ENCODE results near the gene DLK1. TPM values are rescaled to one million over a fixed set of nuclear protein-coding genes. Genes with fewer than 3 reads are reported as not detected.

The DLK1 gene
- total RNA-seq, 1 donor from 2014 or later, result not detected

DNA sequence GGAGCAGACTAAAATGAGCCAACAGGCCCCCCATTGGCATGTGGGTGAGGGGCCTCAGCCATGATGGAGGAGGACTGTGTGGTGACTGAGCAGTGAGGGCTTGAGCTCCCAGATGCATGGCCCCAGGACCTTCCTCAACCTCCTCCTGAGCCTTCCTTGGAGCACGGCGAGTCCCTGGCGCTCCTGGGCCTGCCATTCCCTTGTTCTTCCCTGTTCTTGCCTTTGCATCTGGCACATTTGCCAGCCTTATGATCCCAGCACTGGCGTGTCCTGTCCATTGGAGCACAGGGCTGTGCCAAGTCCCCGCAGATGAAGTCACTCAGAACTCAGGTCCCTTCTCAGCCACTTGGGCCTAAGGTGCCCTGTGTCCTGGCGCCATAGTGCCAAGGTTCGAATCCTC lies 58.9 kb downstream of the DLK1 start:
- H3K9me3 Mint-ChIP-seq, result no peaks in the 10 kb centered on the region
- no peaks in the 10 kb centered on the region for H3K4me1 Mint-ChIP-seq (ENCODE audit: low read depth)
- no peak overlapping the region for H3K4me3 Mint-ChIP-seq

DNA sequence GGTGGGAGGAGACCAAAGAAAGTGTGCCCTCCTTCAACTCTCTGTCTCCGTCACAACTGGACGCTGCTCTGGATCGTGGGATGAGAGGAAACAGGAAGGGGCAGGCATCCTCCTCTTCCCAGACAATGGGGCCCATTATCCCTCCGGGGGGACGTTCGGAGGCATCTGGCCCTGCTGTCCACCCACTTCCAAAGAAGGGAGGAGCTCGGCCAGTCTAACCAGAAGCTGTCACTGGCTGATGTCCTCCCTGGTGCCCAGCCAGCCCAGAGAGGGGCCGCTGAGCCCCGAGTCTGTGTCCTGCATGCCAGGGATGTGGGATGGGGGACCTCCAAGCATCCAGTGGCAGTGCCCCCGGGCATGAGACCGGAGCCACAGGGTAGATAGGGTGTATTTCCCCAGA lies 59.4 kb downstream of the DLK1 start:
- no peak overlapping the region for H3K4me3 Mint-ChIP-seq

More for the DNA sequence above, 58.9 kb downstream of the DLK1 start:
- H3K27me3 Mint-ChIP-seq (ENCODE audit: insufficient read depth), result no peaks in the 10 kb centered on the region
- no peak for DNase-seq (ENCODE audit: low spot score)
- no peak overlapping the region for H3K27ac Mint-ChIP-seq
- no peaks in the 10 kb centered on the region for H3K36me3 Mint-ChIP-seq (ENCODE audit: low read depth)
- intact Hi-C loops (cut with micrococcal nuclease), result no loop called here

DNA sequence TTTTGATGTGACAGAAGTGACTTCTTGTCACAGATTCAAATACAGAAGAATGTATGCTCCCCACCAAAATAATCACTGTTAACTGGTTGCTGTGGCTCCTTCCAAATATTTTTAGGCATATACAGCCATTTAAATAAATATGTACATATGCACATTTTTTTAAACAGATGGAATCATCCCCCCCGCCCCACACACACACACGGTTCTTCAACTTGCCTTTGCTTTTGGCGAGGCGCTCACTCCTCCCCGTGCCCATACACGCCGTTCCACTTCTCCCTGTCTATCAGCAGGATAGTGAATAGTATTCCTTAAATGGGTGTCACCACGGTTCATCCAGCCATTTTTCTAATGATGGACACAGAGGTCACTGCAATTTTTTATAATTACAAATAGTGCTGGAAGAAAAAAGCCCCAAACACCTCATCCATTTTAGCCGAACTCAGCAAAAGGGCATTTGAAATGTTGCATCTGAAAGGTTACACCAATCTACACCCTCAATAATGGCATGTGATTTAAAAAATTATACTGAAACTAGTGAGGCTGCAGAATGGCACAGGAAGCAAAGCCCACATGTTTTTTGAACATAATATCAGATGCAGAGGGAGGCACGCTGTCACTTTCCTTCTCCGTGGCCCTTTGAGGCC lies 60.0 kb downstream of the DLK1 start:
- no peaks in the 10 kb centered on the region for H3K9me3 Mint-ChIP-seq
- no peaks in the 10 kb centered on the region for H3K36me3 Mint-ChIP-seq (ENCODE audit: low read depth)
- H3K4me3 Mint-ChIP-seq, result no peak overlapping the region
- intact Hi-C loops (cut with micrococcal nuclease), result no loop called here
- H3K4me1 Mint-ChIP-seq (ENCODE audit: low read depth), result no peaks in the 10 kb centered on the region
- no peak for DNase-seq (ENCODE audit: low spot score)
- H3K27ac Mint-ChIP-seq, result no peak overlapping the region
- no peaks in the 10 kb centered on the region for H3K27me3 Mint-ChIP-seq (ENCODE audit: insufficient read depth)

More for the DNA sequence above, 59.4 kb downstream of the DLK1 start:
- Mint-ChIP-seq H3K27ac (no peak overlapping the region), H3K4me1 (ENCODE audit: low read depth) (no peaks in the 10 kb centered on the region), H3K36me3 (ENCODE audit: low read depth) (no peaks in the 10 kb centered on the region), H3K27me3 (ENCODE audit: insufficient read depth) (no peaks in the 10 kb centered on the region), H3K9me3 (no peaks in the 10 kb centered on the region)
- intact Hi-C loops (cut with micrococcal nuclease), result no loop called here
- no peak for DNase-seq (ENCODE audit: low spot score)

DNA sequence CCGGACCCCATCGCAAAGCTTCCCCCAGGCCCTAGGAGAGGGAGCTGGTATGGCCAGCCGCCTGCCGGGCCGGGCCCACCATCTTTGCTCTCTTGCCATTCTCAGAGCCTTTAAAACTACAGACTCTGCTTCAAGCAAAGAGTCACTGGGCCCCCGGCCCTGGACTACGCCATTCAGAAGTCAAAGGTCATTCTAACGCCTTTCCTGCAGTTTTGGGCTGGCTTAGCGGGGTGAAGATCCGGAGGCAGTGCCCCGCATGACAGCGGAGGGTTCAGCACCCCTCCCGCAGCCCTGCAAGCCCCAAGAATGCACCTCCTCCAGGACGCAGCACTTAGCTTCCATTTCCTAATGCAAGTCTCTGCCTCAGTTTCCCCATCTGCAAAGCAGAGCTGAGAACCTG lies 61.0 kb downstream of the DLK1 start:
- Mint-ChIP-seq H3K36me3 (ENCODE audit: low read depth) (no peaks in the 10 kb centered on the region), H3K4me3 (no peak overlapping the region), H3K27ac (no peak overlapping the region), H3K4me1 (ENCODE audit: low read depth) (no peaks in the 10 kb centered on the region), H3K9me3 (no peaks in the 10 kb centered on the region), H3K27me3 (ENCODE audit: insufficient read depth) (no peaks in the 10 kb centered on the region)
- DNase-seq (ENCODE audit: low spot score), result no peak
- intact Hi-C loops (cut with micrococcal nuclease), result no loop called here

Other genes with a start within 250 kb of the DLK1 start
- gene BEGAIN, start 139.5 kb upstream of the DLK1 start, total RNA-seq, result 2.5 and 2.8 TPM in 2 replicates
- gene MEG3, start 99.2 kb downstream of the DLK1 start, total RNA-seq, result not detected in 2 replicates
- gene RTL1, start 176.8 kb downstream of the DLK1 start, total RNA-seq, result not detected in 2 replicates